Activated CD8-positive, alpha-beta memory T cell treated with anti-CD3 and anti-CD28 coated beads for 4 hours (primary cell): ENCODE results near the gene SIPA1L3.
A peak's percentile ranks its signal among the peaks of the same experiment; 100 is the strongest.
"Not testable (repeated sequence)": the region's sequence is repeated elsewhere in the genome, so short reads cannot be mapped to it uniquely, and the experiment has no call there.

Experiments
- DNase-seq, 2 donors: peaks; one replicate each; pipeline ENCODE4 v3.0.0-alpha.2; 2020; ENCODE audit warnings: low read depth in 2 of 2

The SIPA1L3 gene

DNA sequence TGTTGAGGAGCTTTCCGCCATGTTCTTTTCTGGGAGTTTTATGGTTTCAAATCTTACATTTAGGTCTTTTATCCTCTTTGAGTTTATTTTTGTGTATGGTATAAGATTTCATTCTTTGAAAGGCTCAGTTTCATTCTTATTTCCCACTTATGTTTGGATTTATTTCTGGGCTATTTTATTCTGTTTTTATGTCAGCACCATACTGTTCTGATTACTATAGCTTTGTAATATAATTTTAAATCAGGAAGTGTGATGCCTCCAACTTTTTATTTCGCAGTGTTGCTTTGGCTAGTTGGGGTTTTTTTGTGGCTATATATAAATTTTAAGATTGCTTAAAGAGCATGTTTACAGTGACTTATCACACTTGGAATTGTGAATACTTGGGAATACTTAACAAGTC is 135.1 kb downstream of the SIPA1L3 start:
- DNase-seq: no peak

DNA sequence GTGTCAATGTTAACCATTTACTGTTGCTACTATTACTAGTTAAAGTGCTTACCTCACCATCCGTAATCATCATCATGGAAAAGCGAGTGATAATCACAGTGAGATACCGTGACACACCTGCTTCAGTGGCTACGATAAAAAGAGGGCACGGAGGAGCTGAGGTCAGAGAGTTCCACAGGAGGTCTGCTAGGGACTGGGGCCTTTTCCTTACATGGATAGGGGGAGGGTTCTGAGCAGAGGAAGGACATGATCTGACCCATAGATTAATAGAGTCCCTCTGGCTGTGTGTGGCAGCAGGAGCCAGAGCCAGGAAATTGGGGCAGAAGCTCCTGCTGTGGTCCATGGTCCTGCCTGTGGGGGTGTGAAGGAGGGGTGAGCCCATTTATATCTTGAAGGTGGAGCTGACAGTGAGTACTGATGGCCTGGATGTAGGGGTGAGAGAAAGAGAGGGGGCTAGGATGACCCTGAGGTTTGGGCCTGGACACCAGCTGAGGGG is 136.7 kb downstream of the SIPA1L3 start:
- DNase-seq: no peak

DNA sequence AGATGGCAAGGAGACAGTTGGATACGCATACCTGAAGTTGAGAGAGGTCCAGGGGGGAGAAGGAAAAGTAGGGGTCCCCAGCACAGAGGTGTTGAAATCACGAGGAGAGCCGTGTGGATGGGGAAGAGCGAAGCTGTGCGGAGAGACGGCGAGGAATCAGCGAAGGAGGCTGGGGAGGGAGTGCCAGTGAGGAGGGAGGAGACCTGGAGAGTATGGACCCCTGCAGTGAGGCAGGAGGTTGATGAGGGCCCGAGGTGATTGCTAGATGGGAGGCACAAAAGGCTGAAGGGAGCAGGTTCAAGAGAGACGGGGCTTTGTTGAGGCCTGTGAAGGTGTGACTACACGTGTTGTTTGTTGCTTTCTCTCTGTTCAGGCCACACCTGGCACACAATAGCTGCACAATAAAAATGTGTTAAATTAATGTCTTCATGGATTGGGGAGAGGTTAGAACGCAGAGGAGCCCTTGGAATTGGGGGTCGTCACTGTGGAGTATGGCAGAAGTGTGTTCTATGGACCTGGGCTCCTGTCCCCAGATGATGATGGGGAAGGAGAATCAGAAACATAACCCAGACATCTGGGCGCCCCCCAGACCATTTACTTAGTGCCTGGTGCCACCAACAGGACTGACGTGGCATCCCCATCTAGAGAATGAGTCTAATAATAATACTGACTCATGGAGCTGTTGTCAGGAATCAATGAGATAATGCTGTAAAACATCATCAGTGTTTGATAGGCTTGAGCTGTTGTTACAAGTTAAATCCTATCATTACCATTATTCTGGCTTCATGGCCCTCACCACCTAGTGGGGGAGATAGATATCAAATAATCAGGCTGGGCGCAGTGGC is 137.5 kb downstream of the SIPA1L3 start:
- DNase-seq: no peak

DNA sequence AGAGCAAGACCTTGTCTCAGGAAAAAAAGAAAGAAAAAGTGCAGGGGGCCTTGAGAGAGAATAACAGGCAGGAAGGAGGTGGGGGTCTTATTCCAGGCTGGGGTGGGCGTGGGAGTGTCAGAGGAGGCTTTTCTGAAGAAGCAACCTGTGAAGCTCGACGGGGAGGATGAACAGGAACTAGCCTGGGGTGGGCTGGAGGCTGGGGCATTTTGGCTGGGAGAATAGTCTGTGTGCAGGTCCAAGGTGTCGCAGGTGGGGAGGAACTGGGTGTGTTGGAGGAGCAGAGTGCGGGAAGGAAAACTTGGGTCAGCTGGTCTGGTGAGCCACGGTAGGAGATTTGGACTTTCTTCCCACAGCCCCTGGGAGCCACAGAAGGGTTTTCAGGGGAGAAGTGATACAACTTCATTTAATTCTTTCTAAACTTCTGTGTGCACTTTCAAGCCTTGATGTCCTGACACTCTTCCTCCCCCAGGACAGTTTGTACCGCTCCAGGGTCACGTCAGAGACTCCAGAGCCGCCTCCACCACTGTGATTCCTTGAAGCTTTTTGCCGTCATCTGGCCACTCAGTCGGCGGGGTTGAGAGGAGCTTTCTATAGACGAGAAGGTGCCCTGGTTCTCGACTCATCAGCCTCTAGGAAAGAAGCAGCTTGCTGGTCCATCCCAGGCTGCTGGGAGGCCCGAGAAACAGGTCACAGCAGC is 138.7 kb downstream of the SIPA1L3 start:
- DNase-seq: no peak

DNA sequence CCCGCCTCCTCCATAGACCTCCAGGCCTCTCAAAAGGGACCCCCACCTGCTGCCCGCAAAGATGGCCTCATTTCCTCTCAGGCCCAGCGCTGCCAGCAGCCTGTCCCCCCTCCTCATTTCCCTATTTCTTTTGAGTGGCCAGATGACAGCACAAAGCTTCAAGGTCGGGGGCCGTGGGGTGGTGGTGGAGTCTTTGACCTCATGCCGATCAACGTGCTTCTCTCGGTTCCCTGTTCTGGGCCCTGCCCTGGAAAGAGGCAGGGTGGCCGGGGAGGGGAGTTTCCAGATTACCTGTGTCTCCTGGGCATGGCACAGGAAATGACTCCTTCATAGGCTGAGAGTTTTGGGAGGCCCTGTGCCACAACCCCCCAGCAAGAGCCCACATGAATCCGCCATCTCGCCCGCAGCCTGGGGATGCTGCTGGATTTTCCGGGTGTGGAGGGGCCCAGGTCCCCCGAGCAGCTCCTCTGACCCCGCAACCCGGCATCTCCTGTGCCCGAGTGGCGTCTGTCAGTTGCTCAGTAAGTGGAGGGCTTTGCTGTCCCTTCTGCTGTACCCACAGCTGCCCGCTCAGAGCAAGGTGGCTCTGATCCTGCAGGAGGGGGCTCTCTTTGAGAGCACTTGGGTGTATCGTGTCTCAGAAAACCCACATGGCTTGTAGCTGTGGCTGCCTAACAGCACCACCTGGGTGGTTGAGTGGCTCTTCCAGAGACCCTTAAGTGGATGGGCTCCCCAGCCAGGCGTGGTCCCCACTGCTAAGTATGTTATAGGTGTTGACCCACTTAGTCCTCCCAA is 139.4 kb downstream of the SIPA1L3 start:
- no peak for DNase-seq

DNA sequence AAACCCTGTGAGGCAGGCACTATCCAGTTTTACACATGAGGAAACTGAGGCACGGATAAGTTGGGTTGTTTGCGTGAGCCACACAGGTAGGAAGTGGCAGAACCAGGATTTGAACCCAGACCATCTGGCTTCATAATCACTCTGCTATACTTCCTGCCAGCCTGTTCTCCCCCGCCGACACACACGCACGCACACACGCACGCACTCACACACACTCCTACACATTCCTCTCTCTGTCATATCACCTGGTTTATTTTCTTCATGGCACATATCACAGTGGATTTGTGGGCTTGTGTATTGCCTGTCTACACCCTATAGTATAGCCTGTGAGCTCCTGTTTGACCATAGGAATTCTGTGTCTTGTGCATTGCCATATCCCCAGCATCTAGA is 140.0 kb downstream of the SIPA1L3 start:
- DNase-seq: no peak

DNA sequence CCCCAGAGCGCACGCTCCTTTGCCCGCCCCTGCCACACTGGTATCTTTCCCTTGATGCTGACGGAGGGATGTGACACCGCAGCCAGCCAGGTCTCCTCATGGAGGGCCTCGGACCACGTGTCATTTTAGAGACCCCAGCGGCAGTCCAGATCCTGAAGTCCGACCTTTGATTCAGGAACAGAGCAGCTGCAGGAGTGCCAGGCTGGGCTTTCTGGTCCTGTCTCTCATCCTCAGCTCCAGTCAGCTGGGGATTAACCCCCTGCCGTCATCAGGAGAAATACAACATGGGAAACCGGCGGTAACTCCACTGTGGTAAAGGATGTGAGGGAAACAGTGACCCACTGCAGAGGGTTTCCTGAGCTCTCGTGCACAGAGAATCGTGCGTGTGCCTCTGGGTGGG is 140.6 kb downstream of the SIPA1L3 start:
- no peak for DNase-seq

DNA sequence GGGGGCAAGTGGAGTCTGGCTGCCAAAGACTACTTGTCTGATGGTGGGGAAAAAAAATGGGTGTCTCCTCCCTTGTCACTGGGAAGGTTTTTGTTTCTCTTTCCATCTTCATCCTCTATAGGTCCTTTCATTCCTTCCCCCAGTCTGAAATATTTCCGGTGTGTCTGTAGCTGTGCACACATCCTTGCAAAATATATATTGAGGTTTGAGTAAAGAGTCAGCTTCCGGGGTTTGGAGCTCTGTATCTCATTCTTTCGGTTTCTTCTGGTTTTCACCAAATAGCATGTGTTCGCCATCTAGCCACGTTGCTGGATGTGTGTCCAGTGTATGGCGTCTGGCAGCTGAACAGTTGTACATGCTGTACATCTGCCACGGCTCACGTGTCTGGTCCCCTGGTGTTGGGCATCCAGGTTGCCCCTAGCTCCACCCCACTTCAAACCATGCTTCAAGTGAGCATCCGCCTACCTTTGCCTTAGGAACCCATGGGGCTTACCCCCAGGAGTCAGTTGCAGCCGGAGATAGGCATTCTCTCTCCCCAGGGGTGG is 142.2 kb downstream of the SIPA1L3 start:
- peak; percentile 19 to 26 for DNase-seq

DNA sequence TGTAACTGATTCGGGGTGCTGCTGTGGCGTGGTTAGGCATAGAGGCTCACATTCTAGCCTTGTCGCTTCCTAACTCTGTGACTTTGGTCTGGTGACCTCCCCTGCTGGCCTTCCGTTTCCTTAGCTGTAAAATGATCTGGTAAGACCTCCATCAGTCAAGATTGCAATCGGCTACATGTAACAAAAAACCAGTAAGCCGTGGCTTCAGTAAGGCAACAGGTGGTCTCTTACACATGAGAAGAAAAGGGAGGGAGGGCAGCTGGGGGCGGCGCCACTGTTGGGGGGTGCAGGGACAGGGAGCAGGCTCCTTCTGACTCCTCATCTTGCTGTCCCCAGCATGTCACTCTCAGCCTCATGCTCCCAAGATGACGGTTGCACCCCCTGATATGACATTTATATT is 148.0 kb downstream of the SIPA1L3 start:
- DNase-seq: no peak

DNA sequence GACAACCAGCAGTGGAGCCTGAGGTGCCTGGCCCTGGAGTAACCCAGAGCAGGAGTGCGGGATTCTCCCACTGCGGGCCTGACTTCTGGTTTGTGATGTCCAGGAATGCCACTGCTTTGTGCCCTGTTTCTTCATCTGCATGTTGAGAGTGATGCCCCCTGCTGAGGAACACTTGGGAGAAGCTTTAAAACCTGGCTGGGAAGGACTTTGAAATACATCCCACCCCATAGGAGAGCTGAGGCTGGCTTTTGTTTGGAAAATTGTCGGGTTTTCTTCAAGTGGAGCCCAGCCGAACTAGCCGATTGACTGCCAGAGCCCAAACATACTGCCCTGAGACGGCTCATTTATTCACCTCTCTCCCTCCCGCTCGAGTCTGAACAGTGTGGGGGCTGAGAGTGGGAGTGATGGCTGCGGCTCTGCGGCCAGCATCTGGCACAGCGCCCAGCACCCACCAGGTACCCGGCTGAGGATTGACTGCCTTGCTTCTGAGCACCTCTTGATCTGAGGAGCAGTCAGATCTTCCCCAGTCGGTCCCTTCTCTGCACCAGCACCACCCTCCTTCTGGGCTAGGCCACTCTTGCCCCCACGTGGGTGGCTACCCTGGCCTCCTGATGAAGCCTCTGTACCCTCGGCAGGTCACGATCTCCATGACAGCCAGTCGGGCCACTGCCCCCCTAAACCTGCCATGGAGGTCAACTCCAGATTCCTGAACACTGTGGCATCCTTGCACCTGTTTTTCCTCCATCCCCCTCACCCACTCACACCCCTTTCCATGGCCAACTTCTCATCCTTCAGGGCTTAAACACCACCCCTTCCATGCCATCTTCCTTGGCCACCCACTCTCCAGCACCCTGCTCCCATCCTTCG is 148.9 kb downstream of the SIPA1L3 start:
- no peak for DNase-seq

DNA sequence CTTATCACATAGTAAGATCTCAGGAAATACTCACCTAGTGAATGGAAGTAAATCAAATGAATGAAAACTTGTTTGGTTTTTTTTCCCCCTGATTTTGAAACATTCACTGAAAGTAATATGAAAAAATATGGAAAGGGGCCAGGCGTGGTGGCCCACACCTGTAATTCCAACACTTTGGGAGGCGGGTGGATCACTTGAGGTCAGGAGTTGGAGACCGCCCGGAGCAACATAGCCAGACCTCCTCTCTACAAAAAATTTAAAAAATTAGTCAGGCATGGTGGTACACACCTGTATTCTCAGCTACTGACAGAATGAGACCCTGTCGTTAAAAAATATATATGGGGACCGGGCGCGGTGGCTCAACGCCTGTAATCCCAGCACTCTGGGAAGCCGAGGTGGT is 149.6 kb downstream of the SIPA1L3 start:
- DNase-seq: no peak

DNA sequence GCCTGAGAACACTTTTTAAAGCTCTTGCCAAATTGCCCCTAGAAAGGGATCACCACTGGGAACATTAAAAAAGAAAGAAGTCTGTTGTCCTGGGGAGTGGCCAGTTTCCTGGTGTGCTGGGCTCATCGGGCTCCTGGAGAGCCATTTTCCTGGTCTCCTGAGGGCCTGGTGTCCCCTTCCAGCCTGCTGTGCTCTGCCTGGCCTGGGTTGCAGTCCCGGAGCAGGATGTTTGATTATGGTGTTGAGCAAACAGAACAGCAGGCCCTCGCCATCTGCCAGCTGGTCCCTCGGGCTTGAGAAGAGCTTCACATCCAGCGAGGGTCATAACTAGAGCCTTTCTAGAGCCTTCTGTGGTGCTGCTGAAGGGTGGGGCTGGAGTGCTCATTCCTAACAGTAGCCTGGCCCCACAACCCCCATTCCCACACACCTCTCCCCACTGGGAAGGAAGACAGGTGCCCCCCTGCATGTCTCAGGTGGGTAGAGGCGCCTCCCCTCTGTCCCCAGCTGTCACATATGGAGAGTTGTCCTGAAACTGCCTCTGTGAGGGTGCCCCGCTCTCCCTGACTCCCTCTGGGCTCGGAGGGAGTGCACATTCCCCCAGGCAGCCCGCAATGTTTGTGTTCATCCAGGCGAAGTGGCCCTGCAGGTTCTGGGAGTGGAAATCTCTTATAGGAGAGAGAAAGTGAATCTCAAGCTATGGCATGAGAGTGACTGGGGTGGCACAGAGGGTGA is 151.1 kb downstream of the SIPA1L3 start:
- DNase-seq: no peak

DNA sequence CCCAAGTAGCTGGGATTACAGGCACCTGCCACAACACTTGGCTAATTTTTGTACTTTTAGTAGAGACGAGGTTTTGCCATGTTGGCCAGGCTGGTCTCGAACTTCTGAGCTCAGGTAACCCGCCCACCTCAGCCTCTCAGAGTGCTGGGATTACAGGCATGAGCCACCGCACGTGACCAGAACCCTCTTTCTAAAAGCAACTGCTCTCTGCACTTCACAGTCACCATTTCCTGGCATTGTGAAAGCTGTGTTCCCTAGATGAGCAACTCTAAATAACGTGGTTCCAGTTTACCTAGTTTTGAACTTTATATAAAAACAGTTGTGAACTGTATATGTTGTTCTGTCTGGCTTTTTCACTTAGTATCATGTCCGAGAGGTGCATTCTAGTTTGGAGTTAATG is 152.9 kb downstream of the SIPA1L3 start:
- DNase-seq: no peak

DNA sequence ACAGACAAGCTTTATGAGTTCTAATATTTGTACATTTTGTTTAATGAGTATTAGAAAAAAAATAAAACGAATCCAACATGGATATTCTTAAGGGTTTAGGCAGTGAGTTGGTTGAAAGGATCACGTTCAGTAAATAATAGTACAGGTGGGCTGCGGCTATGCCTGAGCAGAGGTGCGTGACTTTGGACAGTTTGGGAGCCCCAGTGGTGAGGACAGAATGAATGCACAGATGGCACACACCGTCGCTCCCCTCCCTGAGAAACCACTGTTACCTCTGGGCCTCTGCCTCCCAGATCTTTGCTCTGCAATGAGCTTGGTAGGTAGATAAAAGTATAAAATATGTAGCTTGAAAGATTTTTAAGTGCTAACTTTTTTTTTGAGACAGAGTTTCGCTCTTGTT is 153.3 kb downstream of the SIPA1L3 start:
- DNase-seq: no peak

DNA sequence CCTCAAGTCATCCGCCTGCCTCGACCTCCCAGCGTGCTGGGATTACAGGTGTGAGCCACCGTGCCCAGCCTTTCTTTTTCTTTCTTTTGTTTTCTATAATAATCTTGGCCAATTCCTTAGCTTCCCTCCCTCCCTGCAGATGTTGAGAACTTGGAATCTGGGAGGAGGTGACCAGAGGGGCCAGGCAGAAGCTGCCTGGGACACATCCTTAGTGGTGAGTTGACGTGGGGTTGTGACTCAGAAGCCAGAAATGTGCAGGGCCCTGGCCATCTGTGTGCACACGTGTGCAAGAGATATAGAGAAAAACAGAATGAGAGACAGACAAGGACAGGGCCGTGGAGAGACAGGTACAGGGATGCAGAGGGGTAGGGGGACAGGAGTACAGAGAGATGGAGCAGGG is 154.3 kb downstream of the SIPA1L3 start:
- DNase-seq: no peak

DNA sequence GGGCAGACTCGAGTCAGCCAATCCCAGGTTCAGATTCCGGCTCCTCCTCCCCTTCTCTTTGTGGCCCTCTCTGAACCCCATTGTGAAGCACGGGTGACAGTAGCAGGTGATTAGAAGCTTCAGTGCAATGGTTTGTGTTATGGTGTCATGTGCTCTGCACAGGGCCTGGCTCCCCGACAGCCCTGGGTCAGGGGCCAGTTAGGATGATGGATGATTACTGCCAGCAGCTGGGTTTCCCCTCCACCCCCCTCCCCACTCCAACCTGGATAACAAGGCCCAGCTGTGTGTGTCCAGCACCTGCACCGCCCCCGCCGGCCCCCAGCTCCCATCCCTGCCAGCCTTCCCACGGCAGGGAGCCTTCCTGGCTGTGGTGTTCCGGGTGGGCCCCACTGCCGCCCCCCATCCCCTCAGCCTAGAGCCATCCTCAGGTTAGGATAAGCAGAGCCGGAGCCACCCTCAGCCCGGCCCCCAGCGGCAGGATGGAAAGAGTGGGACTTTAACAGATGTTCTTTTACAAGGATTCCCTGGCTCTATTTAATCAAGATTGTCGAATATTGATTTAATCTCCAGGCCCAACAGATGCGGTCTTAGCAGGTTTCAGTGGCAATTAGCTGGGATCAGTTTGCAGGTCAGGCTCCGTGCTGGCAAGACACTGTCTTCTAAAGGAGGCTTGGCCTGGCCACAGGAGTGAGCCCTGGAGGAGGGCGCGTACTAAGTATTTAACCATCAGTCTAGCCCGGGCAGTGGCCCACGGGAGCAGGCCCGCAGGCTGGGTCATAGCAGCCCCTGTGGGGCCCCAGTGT is 156.2 kb downstream of the SIPA1L3 start:
- DNase-seq: no peak

DNA sequence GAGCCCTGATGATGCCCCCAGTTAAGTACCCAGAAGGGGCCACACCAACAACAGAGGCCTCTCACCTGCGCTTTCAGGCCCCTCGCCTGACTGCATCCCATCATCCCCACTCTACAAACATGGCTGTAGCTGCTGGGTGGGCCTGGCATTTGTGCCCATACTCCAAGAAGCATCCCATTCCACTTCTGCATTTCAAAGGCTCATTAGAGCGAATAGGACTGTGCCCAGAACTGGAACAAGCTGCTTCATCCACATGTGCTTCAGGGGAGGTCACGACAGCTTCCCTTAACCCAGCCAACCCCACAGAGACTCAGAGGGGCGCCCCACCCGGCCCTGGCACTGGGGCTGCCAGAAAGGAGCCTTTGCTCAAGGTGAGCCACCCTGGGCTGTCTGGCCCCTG is 156.9 kb downstream of the SIPA1L3 start:
- no peak for DNase-seq

DNA sequence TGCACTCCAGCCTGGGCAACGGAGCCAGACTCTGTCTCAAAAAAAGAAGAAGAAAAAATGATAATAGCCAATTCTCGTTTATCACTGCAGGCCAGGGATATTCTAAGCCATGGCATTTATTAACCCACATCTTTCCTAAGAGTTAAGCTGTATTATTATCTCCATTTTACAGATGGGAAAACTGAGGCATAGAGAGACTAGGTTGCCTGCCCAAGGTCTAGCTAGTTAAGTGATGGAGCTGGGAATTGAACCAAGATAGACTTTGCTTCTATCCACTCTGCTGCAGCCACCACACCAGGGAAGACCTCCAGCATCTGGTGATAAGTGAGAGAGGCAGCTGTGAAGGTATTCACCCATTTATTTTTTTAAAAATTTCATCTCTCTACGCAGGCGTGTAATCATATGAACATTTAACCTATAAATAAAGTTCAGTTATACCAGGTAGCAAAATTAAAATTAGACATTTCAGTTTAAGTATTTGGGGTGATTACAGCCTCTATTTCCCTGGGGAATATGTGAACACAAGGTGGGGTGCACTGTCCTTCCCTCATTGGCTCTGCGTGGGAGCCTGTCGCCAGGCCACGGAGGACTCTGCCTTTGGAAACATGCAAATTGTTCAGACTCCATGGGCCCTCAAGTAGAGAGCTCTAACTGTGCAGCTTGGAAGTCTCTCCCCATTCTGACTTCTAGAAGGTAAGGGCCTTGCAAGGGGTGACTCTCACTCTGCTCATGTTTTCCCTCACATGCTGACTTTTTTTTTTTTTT is 157.8 kb downstream of the SIPA1L3 start:
- no peak for DNase-seq

DNA sequence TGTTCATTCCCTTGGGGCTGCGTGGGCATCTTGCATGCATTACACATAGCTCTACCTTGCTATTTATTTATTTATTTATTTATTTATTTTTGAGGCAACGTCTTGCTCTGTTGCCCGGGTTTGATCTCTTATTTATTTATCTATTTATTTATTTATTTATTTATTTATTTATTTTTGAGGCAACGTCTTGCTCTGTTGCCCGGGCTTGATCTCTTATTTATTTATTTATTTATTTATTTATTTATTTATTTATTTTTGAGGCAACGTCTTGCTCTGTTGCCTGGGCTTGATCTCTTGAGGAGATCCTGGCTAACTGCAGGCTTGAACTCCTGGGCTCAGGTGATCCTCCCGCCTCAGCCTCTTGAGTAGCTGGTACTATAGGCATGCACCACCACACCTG is 158.8 kb downstream of the SIPA1L3 start:
- not testable (repeated sequence) for DNase-seq
